Hepatocyte (in vitro differentiated cells): Measurements from ENCODE around the gene AGXT2. TPM values are rescaled to one million over a fixed set of nuclear protein-coding genes. Genes with fewer than 3 reads are reported as not detected.

Experiments
- DNase-seq: peaks from one replicate; pipeline ENCODE4 v3.0.0-alpha.2; 2016; ENCODE audit warnings: low spot score
- H2AFZ ChIP-seq: fragments of 200-600 bp; sonication (generic); 2 replicates; pipeline ENCODE4 v1.6.0; 2016; ENCODE audit warnings: antibody characterized with exemption, mild to moderate bottlenecking
- H3K27ac ChIP-seq: fragments of 200-600 bp; sonication (generic); 2 replicates; pipeline ENCODE4 v1.5.1; 2016; ENCODE audit warnings: mild to moderate bottlenecking
- H3K27me3 ChIP-seq: fragments of 200-600 bp; sonication (generic); 2 replicates; pipeline ENCODE4 v1.6.1; 2016
- H3K36me3 ChIP-seq: fragments of 200-600 bp; sonication (generic); replicated peaks from 2 replicates; pipeline ENCODE4 v1.5.1; 2016; ENCODE audit warnings: low read depth; ENCODE audit not compliant: insufficient read depth
- H3K4me1 ChIP-seq: fragments of 200-600 bp; sonication (generic); 2 replicates; pipeline ENCODE4 v1.5.1; 2016; ENCODE audit warnings: mild to moderate bottlenecking, moderate library complexity; ENCODE audit not compliant: insufficient read depth
- H3K4me2 ChIP-seq: fragments of 200-600 bp; sonication (generic); 2 replicates; pipeline ENCODE4 v1.6.0; 2016
- H3K4me3 ChIP-seq: fragments of 200-600 bp; sonication (generic); 2 replicates; pipeline ENCODE4 v1.5.1; 2016; ENCODE audit warnings: mild to moderate bottlenecking
- H3K79me2 ChIP-seq: fragments of 200-600 bp; sonication (generic); 2 replicates; pipeline ENCODE4 v1.6.0; 2017; ENCODE audit warnings: mild to moderate bottlenecking
- H3K9me2 ChIP-seq: fragments of 200-600 bp; sonication (generic); replicated peaks from 2 replicates; pipeline ENCODE4 v1.6.0; 2017; ENCODE audit warnings: mild to moderate bottlenecking; ENCODE audit not compliant: insufficient read depth
- H3K9me3 ChIP-seq: fragments of 200-600 bp; sonication (generic); 2 replicates; pipeline ENCODE4 v1.5.1; 2016; ENCODE audit warnings: low read depth, mild to moderate bottlenecking
- H4K20me1 ChIP-seq: fragments of 200-600 bp; sonication (generic); 2 replicates; pipeline ENCODE4 v1.6.0; 2016; ENCODE audit warnings: mild to moderate bottlenecking; ENCODE audit not compliant: insufficient read depth, poor library complexity, severe bottlenecking
- CTCF ChIP-seq: fragments of 200-600 bp; sonication (generic); IDR thresholded peaks from 2 replicates; pipeline ENCODE4 v1.5.1; 2016; ENCODE audit warnings: antibody characterized with exemption, mild to moderate bottlenecking; ENCODE audit not compliant: poor library complexity
- EZH2 ChIP-seq: fragments of 200-600 bp; sonication (generic); IDR thresholded peaks from 2 replicates; pipeline ENCODE4 v1.6.1; 2016; ENCODE audit warnings: antibody characterized with exemption, mild to moderate bottlenecking, borderline replicate concordance
- EZH2phosphoT487 ChIP-seq: fragments of 200-600 bp; sonication (generic); IDR thresholded peaks from one replicate; pipeline ENCODE4 v1.6.1; 2018; ENCODE audit warnings: antibody characterized with exemption, mild to moderate bottlenecking, low read depth, moderate library complexity; ENCODE audit not compliant: unreplicated experiment, severe bottlenecking
- WGBS: methylation state at CpG from one replicate; pipeline ENCODE4 v1.1.6; 2016; ENCODE audit warnings: low lambda C conversion rate; ENCODE audit errors: missing lambda C conversion rate; 5-methylcytosine and 5-hydroxymethylcytosine counted together
- polyA plus RNA-seq: library from polyadenylated mRNA; unstranded; fragments of >200 nt; fragmentation: Nextera tagmentation; extraction: Ambion mirVana; gene quantifications from 2 replicates; pipeline ENCODE4 v1.2.1, GENCODE V29; 2016
- total RNA-seq: library from RNA; depleted of rRNA; stranded (reverse); fragments of >200 nt; gene quantifications from 2 replicates; pipeline ENCODE4 v1.2.3, GENCODE V29; 2014

AGXT2 gene
- total and polyA plus RNA-seq, 2 experiments from 2014 or later = 8.0 to 10.6 TPM

DNA sequence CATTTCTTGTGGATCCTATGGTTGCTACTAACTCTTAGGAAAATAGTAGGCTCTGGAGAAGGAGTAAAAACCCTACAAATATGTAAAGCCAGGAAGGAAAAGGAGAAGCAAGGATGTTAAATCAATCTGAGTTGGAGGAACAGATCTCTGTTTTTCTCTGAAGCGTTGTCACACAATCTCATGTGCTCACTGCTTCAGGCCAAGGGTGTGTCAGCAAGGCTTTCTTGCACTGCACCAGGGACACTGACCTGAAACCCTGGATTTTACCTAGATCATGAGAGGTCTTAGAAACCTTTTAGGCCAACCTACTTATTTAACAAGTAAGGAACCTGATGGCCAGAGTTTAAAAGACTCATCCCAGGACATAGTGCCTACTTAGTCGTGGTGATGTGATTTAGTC lies 12.5 kb upstream of the AGXT2 start:
- H3K9me3 ChIP-seq = no peaks in the 10 kb centered on the region
- peaks cover 8% of the 10 kb centered on the region for H3K4me1 ChIP-seq
- no peak overlapping the region for H3K4me3 ChIP-seq
- H3K9me2 ChIP-seq = no peaks in the 10 kb centered on the region
- H2AFZ ChIP-seq = no peak overlapping the region
- H3K27ac ChIP-seq = no peak overlapping the region
- no peaks in the 10 kb centered on the region for H4K20me1 ChIP-seq
- H3K36me3 ChIP-seq = no peaks in the 10 kb centered on the region
- H3K79me2 ChIP-seq = no peaks in the 10 kb centered on the region
- no peak for DNase-seq
- H3K4me2 ChIP-seq = no peak overlapping the region
- no peaks in the 10 kb centered on the region for H3K27me3 ChIP-seq
- TF ChIP-seq CTCF (no peak), EZH2phosphoT487 (no peak), EZH2 (no peak)
- WGBS = 63% methylated on average over 2 of the region's 2 CpGs

DNA sequence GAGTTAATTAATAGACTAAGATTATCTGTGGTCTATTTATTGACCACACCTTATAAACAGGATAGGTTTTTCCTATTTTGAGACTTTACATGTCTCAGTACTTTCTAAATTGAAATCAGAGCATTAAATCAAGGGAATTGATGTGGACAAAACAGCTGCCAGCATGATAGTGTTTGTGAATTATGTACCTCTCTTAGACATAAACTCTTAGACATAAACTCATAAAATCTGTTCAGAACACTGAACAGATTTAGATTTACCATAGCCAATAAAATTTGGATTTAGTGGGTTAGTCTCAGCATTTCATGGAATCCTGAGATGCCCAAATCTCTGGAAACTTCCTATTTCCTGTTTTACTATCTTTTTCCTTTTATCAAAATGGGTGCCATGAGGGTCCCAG lies 11.5 kb upstream of the AGXT2 start:
- Histone ChIP-seq H3K27ac (no peak overlapping the region), H3K4me1 (peaks cover 1% of the 10 kb centered on the region), H3K9me2 (no peaks in the 10 kb centered on the region), H3K36me3 (no peaks in the 10 kb centered on the region), H3K9me3 (no peaks in the 10 kb centered on the region), H3K4me3 (no peak overlapping the region), H3K27me3 (no peaks in the 10 kb centered on the region), H2AFZ (no peak overlapping the region), H3K79me2 (no peaks in the 10 kb centered on the region), H3K4me2 (no peak overlapping the region), H4K20me1 (no peaks in the 10 kb centered on the region)
- TF ChIP-seq EZH2 (no peak), EZH2phosphoT487 (no peak), CTCF (no peak)
- DNase-seq = no peak

DNA sequence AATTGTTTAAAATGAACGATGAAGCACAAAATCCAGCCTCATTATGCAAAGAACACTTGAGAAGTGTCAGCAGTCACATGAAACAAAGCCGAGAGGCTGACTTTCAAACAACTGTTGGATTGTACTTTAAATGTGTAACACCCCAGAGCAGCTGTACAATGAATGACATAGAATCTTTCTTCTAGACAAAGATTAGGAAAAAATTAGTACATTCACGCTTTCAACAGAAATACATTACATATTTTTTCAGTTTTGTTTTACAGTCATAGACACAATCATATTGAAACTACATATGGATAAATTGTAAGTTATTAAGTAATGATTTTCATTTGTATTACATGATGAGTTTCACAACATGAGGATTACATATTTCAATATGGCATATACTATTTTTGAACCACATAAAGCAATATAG lies 10.6 kb upstream of the AGXT2 start:
- Histone ChIP-seq H4K20me1 (no peaks in the 10 kb centered on the region), H2AFZ (no peak overlapping the region), H3K4me2 (no peak overlapping the region), H3K4me3 (no peak overlapping the region), H3K36me3 (no peaks in the 10 kb centered on the region), H3K9me2 (no peaks in the 10 kb centered on the region), H3K79me2 (no peaks in the 10 kb centered on the region), H3K4me1 (no peaks in the 10 kb centered on the region), H3K9me3 (no peaks in the 10 kb centered on the region), H3K27me3 (no peaks in the 10 kb centered on the region), H3K27ac (no peak overlapping the region)
- no peak for DNase-seq
- WGBS = 83% methylated on average over 3 of the region's 3 CpGs
- TF ChIP-seq EZH2 (no peak), CTCF (no peak), EZH2phosphoT487 (no peak)

DNA sequence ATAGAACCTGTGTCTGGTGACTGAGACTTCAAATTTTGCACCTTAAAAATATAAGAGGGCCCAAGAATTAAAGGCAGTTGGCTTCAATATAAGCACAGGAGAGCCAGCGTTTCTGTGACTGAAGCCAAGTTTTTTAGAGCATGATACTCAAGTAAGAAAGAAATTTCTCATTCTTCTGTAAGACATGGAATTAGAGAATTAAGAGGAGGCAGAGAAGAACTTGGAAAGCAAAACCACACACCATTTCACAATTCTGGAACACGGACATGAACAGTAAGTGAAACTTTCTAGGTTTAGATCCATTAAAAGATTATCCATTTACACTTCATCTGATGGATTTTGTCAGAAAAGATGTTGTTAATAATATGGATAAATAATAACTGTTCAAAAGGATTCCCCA lies 8.9 kb upstream of the AGXT2 start:
- Histone ChIP-seq H3K36me3 (no peaks in the 10 kb centered on the region), H3K27me3 (no peaks in the 10 kb centered on the region)
- WGBS = 86% methylated on average over 2 of the region's 2 CpGs

More for the DNA sequence above, 8.9 kb upstream of the AGXT2 start:
- no peaks in the 10 kb centered on the region for H3K4me1 ChIP-seq
- no peaks in the 10 kb centered on the region for H3K9me2 ChIP-seq
- no peaks in the 10 kb centered on the region for H3K79me2 ChIP-seq
- no peak overlapping the region for H2AFZ ChIP-seq
- no peak overlapping the region for H3K4me3 ChIP-seq
- H3K9me3 ChIP-seq = no peaks in the 10 kb centered on the region
- no peak overlapping the region for H3K4me2 ChIP-seq
- TF ChIP-seq EZH2phosphoT487 = no peak
- TF ChIP-seq EZH2 = no peak
- TF ChIP-seq CTCF = no peak
- H3K27ac ChIP-seq = no peak overlapping the region
- DNase-seq = no peak
- H4K20me1 ChIP-seq = no peaks in the 10 kb centered on the region
